COLO668 (cell line): ENCODE data around the gene PLCG2.
"Not testable (repeated sequence)": the region's sequence is repeated elsewhere in the genome, so short reads cannot be mapped to it uniquely, and the experiment has no call there.

ENCODE experiments used
- DNase-seq: peaks from one replicate; lab custom pipeline; 2025; ENCODE audit not compliant: unreplicated experiment; lab: John Stamatoyannopoulos, UW

The PLCG2 gene

DNA sequence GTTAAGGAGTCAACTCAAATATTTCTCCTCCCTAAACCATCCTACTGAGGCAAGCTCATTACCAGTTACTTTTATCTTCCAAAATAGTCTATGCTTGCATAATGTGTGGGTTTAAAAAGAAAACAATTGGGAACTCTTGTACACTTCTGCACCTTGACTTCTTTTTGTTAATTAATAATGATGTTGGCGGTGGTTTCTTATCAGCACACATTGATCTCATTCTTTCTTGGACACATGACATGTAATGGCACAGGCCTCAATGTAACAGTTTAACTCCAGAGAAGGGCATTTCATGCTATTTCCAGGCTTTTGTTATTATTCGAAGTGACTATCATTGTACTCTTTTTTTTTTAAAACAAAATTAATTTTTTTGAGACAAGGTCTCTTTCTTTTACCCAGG lies 7.8 kb downstream of the PLCG2 start:
- no peak for DNase-seq

DNA sequence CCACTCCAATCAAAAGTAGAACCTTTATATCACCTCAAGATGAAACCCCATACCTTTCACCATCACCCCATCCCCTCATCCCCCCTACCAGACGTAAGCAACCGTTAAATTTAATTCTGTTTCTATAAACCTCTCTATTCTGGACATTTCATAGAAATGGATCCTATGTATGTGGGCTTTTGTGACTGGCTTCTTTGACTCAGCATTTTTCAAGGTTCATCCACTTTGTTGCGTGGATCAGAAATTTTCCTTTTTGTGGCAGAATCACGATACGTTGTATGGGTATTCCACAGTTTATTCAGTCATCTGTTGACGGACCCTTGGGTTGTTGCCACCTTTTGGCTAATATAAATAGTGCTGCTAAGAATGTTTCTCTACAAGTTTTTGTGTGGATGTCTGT lies 8.6 kb downstream of the PLCG2 start:
- no peak for DNase-seq

DNA sequence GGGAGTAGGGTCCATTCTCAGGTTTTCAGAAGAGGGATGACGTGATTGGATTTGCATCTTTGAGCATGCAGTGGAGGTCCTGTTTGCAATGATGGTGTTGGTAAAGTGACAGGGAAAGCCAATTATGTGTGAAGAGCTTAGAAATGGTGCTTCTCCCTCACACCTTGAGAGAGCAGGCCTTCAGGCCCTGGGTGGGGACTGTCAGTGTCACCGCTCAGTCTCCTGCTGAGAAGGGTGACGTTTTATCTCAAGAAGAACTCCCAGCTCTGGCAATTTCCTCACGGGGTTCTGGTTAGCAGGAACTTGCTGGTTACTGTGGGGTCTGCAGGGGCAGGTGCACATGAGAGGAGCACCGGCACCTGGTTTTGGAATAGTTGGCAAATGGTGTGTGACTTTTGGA lies 11.2 kb downstream of the PLCG2 start:
- no peak for DNase-seq

DNA sequence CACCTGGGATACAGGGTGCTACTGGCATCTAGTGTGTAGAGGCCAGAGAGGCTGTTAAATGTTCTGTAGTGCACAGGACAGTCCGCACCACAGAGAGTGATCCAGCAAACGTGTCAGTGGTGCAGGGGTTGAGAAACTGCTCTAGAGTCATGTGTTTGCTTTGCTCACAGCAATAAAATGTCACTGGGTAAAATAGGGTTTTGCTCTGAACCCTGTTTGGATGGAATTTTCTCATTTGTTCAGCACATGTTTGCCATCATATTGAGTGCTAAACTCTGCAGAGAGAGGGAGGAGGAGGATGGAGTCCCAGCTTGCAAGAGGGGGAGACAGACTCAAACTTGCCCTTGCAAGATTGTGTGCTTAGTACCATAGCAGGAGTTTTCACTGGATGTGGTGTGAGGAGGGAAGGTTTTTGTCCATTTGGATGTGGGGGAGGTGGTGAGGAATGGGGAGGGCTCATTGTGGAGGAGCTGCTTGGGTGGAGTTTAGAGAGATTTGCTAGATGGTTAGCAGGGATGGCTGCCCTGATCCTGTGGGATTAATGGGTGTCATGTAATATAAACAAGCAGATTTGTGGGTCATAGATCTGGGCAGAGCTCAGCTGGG lies 11.8 kb downstream of the PLCG2 start:
- no peak for DNase-seq

DNA sequence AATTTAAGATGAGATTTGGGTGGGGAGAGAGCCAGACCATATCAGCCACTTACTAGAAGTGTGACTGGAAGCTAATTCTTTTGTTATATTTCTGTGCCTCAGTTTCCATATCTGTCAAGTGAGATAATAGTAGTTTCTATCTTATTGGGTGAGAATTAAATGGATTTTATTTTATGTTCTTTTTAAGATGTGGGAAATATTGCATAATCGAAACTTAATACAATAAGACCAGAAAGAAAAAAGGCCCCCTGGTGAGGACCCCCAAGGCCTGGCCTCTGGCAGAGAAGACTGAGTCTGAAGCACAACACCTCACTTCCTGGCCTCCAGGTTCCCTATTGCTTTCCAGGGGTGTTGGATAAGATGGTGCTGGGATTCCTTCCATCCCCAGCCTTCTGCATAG lies 13.7 kb downstream of the PLCG2 start:
- DNase-seq: no peak

DNA sequence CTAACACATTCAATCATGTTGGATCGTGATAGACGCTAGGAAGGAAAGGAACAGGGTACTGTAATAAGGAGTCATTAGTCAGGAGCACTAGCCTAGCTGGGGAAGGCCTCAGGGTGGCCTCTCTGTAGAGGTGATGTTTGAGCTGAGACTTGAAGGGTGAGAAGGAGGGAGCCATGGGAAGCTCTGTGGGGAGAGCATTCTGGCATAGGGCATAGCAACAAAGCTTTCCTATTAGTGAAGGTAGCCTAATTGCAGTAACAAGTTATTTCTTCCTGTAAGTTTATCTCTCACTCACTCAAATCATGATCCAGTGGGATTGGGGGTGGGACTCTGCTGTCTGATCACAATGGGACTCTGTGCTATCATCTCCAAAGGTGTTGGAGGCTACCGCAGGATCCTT lies 16.1 kb downstream of the PLCG2 start:
- DNase-seq: no peak

DNA sequence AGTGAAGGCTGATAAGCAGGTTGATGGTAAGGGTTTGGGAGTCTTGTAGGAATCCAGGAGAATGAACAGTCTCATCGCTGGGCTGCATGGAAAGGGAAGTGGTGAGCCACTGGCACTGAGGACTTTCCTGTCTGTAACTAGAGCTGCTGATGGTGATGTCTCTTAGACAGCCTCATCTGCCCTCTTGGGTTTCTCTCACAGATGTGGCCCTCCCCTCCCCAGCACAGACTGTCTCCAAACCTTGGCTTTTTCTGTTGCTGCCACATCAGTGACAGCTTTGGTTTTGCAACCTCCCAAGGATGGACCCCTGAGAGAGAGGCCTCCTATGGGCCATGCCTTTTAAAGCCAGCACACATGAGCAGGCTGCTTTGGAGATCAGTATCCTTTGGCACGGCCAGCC lies 16.9 kb downstream of the PLCG2 start:
- no peak for DNase-seq

GRCh38 chr16:81796583-81797346 lies 17.7 kb downstream of the PLCG2 start:
- no peak for DNase-seq

GRCh38 chr16:81797443-81797842 lies 18.4 kb downstream of the PLCG2 start:
- no peak for DNase-seq

GRCh38 chr16:81798311-81799137 lies 19.4 kb downstream of the PLCG2 start:
- no peak for DNase-seq

DNA sequence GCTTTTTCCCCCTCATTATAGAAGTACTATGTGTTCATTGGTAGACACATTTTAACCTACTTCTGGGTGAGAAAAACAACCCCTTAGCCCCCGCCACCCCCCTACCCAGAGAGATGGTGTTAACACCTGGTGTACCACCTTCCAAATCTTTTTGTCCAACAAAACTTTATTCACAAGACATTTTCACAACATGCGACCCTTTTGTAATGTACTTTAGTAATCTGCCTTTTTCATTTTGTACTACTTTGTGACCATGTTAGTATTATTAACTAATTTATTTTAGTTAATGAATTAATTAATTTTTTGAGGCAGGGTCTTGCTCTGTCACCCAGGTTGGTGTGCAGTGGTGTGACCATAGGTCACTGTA lies 20.0 kb downstream of the PLCG2 start:
- no peak for DNase-seq

DNA sequence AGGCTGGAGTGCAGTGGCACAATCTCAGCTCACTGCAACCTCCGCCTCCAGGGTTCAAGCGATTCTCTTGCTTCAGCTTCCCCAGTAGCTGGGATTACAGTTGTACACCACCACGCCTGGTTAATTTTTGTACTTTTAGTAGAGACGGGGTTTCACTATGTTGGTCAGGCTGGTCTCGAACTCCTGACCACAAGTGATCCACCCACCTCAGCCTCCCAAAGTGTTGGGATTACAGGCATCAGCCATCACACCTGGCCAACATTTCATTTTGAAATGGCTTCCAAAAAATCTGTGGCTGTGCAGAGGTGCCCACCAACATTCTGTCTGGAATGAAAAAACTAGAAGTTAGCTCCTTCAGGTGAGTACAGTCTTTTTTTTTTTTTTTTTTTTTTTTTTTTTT lies 22.6 kb downstream of the PLCG2 start:
- not testable (repeated sequence) for DNase-seq

DNA sequence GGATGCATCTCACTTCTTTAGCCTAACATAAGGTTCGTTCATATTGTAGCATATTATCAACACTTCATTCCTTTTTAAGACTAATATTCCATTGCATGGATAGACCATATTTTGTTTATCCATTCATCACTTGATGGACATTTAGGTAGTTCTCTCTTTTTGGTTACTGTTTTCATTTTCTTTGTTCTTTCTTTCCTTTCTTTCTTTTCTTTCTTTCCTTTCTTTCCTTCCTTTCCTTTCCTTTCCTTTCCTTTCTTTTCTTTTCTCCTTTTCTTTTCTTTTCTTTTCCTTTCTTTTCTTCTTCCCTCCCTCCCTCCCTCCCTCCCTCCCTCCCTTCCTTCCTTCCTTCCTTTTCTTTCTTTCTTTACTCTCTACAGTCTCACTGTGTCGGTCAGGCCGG lies 24.2 kb downstream of the PLCG2 start:
- no peak for DNase-seq

GRCh38 chr16:81804134-81804610 lies 25.1 kb downstream of the PLCG2 start:
- DNase-seq: no peak

DNA sequence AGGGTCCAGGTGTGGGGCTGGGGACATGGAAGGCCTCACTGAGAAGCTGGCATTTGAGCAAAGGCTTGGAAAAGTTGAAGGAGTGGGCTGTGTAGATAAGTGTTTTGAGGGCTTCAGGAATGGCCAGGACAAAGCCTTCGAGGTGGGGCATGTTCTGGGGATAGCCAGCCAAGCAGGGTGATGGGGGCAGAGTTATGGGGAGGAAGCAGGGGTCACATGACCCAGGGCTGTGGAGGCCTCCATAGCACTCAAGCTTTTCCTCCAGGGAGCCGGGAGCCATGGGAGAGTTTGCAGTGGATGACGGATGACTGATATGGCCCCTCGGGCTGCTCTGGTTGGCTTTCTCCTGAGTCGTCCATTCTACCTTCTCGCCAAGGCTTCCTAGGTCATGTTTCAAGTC lies 27.6 kb downstream of the PLCG2 start:
- DNase-seq: no peak

- DNase-seq: no peak
Measured at GRCh38 chr16:81807767-81808358, 28.8 kb downstream of the PLCG2 start.

DNA sequence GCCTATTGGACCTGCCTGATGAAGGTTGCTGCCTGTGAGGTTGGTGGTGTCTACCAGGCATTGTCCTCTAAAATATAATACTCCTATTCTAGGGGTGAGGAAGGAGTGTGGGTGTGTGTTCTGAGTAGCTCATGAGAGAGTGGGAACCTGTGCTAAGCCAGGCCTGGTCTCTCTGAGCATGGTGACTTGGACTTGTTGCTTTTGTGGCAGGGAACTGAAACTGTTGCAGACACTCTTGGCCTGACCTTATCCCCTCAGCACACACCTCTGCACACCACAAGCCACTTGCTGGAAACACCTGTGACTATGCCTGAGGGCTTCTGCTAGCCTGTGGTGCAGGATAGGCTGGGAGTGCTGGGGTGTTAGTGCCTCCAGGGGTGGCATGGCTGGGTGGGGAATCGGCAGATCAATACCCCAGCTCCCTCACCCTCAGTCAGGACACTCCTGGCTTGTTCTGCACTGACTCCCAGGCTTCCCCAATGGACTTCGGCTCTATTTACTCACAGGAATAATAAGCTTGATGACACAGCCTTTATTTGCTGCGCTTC lies 29.9 kb downstream of the PLCG2 start:
- DNase-seq: peak; percentile 19

- no peak for DNase-seq
Measured at GRCh38 chr16:81809567-81809966, 30.5 kb downstream of the PLCG2 start.

- DNase-seq: no peak
Measured at GRCh38 chr16:81810361-81810760, 31.3 kb downstream of the PLCG2 start.

DNA sequence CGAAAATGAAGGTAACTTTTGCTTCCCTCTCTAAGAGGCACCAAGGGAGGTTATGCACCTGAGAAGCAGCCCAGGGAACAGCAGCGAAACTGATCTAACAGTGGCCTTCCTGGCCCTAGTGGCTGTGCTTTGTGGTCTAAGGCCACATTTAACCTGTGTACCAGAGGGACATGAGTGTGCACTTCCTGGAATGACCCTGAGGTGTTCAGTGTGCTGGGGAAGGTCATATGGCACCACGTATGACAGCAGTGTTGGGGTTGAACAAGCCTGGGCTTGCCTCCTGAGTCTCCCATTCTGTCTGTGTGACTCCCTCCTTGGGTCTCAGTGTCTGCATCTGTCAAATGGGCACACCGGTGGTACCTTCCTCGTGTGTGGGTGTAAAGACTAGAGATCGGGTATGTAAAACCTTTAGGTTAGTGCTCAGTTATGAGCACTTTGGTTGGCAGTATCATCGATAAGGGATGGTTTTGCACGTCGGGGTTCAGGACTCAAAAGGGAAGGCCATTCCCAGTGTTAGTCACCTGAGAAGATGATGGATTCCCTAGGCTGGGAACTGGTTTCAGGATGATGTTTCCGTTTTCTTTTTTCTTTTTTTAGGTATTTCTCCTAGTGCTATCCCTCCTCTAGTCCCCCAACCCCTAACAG lies 31.9 kb downstream of the PLCG2 start:
- DNase-seq: no peak

DNA sequence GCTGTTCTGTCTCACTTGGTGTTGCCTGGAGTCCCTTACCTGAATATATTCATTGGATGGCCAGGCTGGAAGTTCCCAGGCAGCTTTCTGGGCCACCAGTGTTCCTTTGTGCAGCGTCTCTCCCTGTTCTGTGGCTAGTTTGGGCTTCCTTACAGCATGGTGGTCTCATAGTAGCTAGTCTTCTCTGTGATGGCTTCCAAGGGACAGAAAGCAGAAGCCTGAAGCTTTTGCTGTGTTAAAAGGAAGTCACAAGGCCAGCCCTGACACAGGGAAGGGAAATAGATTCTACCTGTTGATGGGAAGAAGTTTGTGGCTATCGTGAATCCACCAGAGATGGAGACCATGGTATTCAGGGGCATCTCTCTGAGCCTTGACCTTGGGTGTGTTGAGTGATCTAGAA lies 34.6 kb downstream of the PLCG2 start:
- no peak for DNase-seq
